CD14-positive monocyte (primary cell): ENCODE results near the gene NFE2L3. TPM values are rescaled to one million over a fixed set of nuclear protein-coding genes. Genes with fewer than 3 reads are reported as not detected.

Experiments
- DNase-seq, 3 donors: peaks; one replicate each; pipeline ENCODE4 v3.0.0-alpha.2; 2011 to 2022
- H2AFZ ChIP-seq: 2 replicates; pipeline ENCODE4 v1.6.0; 2012; ENCODE audit warnings: mild to moderate bottlenecking, low read depth, low read length, inconsistent platforms; ENCODE audit not compliant: insufficient read depth, poor library complexity, severe bottlenecking
- H3K27ac ChIP-seq, 2 donors: 1 replicate in 1 of 2; 2 replicates in 1 of 2; pipeline ENCODE4 v1.5.1; 2012 to 2013; ENCODE audit warnings: low read length in 2 of 2, control low read depth in 1 of 2, inconsistent platforms in 1 of 2, low read depth in 1 of 2, mild to moderate bottlenecking in 1 of 2
- H3K27me3 ChIP-seq, 2 donors: one replicate each; pipeline versions ENCODE4 v1.6.0 to v1.6.1; 2011 to 2013; ENCODE audit warnings: low read length in 2 of 2; ENCODE audit not compliant: control insufficient read depth in 2 of 2, insufficient read depth in 2 of 2
- H3K36me3 ChIP-seq, 2 donors: replicated peaks in 1 of 2; 1 replicate in 1 of 2; 2 replicates in 1 of 2; pipeline versions ENCODE4 v1.5.1 to v1.6.1; 2012 to 2013; ENCODE audit warnings: low read length in 2 of 2, control low read depth in 1 of 2, inconsistent platforms in 1 of 2, mild to moderate bottlenecking in 1 of 2; ENCODE audit not compliant: insufficient read depth in 2 of 2, control insufficient read depth in 1 of 2
- H3K4me1 ChIP-seq, 2 donors: 1 replicate in 1 of 2; 2 replicates in 1 of 2; pipeline versions ENCODE4 v1.5.1 to v1.6.1; 2012 to 2013; ENCODE audit warnings: low read length in 2 of 2, control low read depth in 1 of 2, inconsistent platforms in 1 of 2, mild to moderate bottlenecking in 1 of 2, moderate library complexity in 1 of 2; ENCODE audit not compliant: insufficient read depth in 2 of 2, control insufficient read depth in 1 of 2
- H3K4me2 ChIP-seq: replicated peaks from 2 replicates; pipeline ENCODE3; 2012; ENCODE audit warnings: low read length, moderate library complexity, mild to moderate bottlenecking; ENCODE audit not compliant: poor library complexity, severe bottlenecking; ENCODE audit errors: extremely low read depth
- H3K4me3 ChIP-seq, 3 experiments: fragments of 200-600 bp in 1 of 3; sonication (generic) in 1 of 3; replicated peaks in 1 of 3; 1 replicate in 2 of 3; 2 replicates in 1 of 3; pipeline ENCODE4 v1.5.1; 2011 to 2013; ENCODE audit warnings: low read length in 3 of 3, mild to moderate bottlenecking in 3 of 3, control low read depth in 2 of 3, low read depth in 2 of 3, inconsistent platforms in 1 of 3, moderate library complexity in 1 of 3
- H3K79me2 ChIP-seq: 2 replicates; pipeline ENCODE4 v1.6.0; 2012; ENCODE audit warnings: mild to moderate bottlenecking, control low read depth, inconsistent platforms, low read length, moderate library complexity; ENCODE audit not compliant: insufficient read depth
- H3K9ac ChIP-seq: 2 replicates; pipeline ENCODE4 v1.6.0; 2017; ENCODE audit warnings: low read length, mild to moderate bottlenecking; ENCODE audit not compliant: insufficient read depth, poor library complexity, severe bottlenecking
- H3K9me3 ChIP-seq, 2 donors: replicated peaks in 1 of 2; 1 replicate in 1 of 2; 2 replicates in 1 of 2; pipeline versions ENCODE4 v1.5.1 to v1.6.1; 2012 to 2013; ENCODE audit warnings: low read length in 2 of 2, control low read depth in 1 of 2; ENCODE audit not compliant: control insufficient read depth in 1 of 2, insufficient read depth in 1 of 2
- H4K20me1 ChIP-seq: 2 replicates; pipeline ENCODE4 v1.6.0; 2012; ENCODE audit warnings: mild to moderate bottlenecking, low read length, control low read depth, moderate library complexity; ENCODE audit not compliant: insufficient read depth
- H3K27ac Mint-ChIP-seq, 7 donors: one replicate each; pipeline ENCODE4 v1.8.0; 2020; ENCODE audit warnings: mild to moderate bottlenecking in 7 of 7, mixed read lengths in 7 of 7, moderate library complexity in 6 of 7, inconsistent platforms in 2 of 7
- H3K27me3 Mint-ChIP-seq, 3 donors: one replicate each; pipeline ENCODE4 v1.8.0; 2021 to 2022; ENCODE audit warnings: low read depth in 3 of 3, mild to moderate bottlenecking in 3 of 3, mixed read lengths in 3 of 3, moderate library complexity in 3 of 3, inconsistent platforms in 1 of 3
- H3K36me3 Mint-ChIP-seq, 2 donors: one replicate each; pipeline ENCODE4 v1.8.0; 2020; ENCODE audit warnings: mixed read lengths in 2 of 2, inconsistent platforms in 1 of 2, mild to moderate bottlenecking in 1 of 2
- H3K4me1 Mint-ChIP-seq: one replicate; pipeline ENCODE4 v1.8.0; 2020; ENCODE audit warnings: mild to moderate bottlenecking, mixed read lengths
- H3K4me3 Mint-ChIP-seq, 2 donors: one replicate each; pipeline ENCODE4 v1.8.0; 2020; ENCODE audit warnings: mild to moderate bottlenecking in 2 of 2, mixed read lengths in 2 of 2, moderate library complexity in 1 of 2
- H3K9me3 Mint-ChIP-seq, 7 donors: one replicate each; pipeline ENCODE4 v1.8.0; 2020 to 2022; ENCODE audit warnings: mixed read lengths in 7 of 7, mild to moderate bottlenecking in 6 of 7, moderate library complexity in 6 of 7, inconsistent platforms in 2 of 7
- WGBS: methylation state at CpG from one replicate; pipeline ENCODE4 v1.1.5; 2013; ENCODE audit warnings: missing lambda C conversion rate; ENCODE audit not compliant: insufficient coverage; 5-methylcytosine and 5-hydroxymethylcytosine counted together
- intact Hi-C, 2 donors: fragments of 100-400 bp; cut with micrococcal nuclease; formaldehyde crosslinking; loops; one replicate each; pipeline versions ENCODE4 v1.15.0 to v1.15.1; 2023
- polyA plus RNA-seq, 3 donors: library from polyadenylated mRNA; depleted of rRNA in 1 of 3; unstranded in 2 of 3; stranded (reverse) in 1 of 3; fragments of 300-500 nt in 2 of 3; fragments of >200 nt in 1 of 3; fragmentation: Illumina TruSeq in 2 of 3; gene quantifications; 1 replicate in 2 of 3; 2 replicates in 1 of 3; pipeline ENCODE4 v1.2.3, GENCODE V29; 2012 to 2021
- TF ChIP-seq, protein P1 (sequence below): fragments of 200-600 bp; IDR thresholded peaks from one replicate; pipeline ENCODE4 v1.8.0; 2022; ENCODE audit warnings: antibody characterized with exemption, mild to moderate bottlenecking

Gene NFE2L3
- polyA plus RNA-seq, 3 donors, result 4.4 to 17.2 (median 10.6) TPM

DNA sequence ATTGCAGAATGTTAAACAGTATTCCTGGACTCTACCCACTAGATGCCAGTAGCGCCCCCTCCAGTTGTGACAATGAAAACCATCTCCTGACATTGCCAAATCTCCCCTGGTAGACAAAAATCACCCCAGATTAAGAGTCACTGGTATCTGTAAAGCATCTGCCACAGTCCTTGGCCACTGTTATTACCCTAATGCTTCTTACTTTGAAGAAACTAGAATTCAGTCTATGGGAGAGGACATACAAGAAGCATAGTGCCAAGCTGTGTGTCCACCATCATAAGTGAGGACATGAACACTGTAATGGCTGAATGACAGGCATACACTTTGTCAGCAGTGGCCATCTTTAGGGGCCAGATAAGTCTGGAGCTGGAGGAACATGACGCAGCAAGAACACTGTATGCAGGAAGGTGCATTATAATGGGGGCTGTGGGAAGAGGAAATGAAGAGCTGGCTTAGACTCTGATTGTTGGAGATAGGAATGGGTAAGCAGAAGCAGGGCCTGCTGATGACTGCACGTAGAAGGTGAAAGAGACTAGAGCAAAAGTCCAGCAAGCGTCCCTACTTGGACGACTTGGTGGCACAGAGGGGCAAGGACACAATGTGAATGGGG is 82.0 kb downstream of the NFE2L3 start:
- H3K4me2 ChIP-seq, result no peak overlapping the region
- no peak for DNase-seq
- Mint-ChIP-seq H3K9me3 (peaks cover 0 to 2% (median 0%) of the 10 kb centered on the region in 7 donors), H3K27me3 (peaks cover 0 to 6% (median 0%) of the 10 kb centered on the region in 3 donors), H3K4me1 (peaks cover 27% of the 10 kb centered on the region), H3K36me3 (no peaks in the 10 kb centered on the region), H3K4me3 (no peak overlapping the region), H3K27ac (no peak overlapping the region)
- TF ChIP-seq, protein P1, sequence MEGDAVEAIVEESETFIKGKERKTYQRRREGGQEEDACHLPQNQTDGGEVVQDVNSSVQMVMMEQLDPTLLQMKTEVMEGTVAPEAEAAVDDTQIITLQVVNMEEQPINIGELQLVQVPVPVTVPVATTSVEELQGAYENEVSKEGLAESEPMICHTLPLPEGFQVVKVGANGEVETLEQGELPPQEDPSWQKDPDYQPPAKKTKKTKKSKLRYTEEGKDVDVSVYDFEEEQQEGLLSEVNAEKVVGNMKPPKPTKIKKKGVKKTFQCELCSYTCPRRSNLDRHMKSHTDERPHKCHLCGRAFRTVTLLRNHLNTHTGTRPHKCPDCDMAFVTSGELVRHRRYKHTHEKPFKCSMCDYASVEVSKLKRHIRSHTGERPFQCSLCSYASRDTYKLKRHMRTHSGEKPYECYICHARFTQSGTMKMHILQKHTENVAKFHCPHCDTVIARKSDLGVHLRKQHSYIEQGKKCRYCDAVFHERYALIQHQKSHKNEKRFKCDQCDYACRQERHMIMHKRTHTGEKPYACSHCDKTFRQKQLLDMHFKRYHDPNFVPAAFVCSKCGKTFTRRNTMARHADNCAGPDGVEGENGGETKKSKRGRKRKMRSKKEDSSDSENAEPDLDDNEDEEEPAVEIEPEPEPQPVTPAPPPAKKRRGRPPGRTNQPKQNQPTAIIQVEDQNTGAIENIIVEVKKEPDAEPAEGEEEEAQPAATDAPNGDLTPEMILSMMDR, result no peak
- 33% methylated on average over 5 of the region's 5 CpGs for WGBS
- H3K36me3 ChIP-seq, result no peaks in the 10 kb centered on the region
- no peaks in the 10 kb centered on the region for H3K27me3 ChIP-seq
- no peaks in the 10 kb centered on the region for H3K9me3 ChIP-seq
- no peaks in the 10 kb centered on the region for H3K79me2 ChIP-seq
- no peak overlapping the region for H3K27ac ChIP-seq
- no peak overlapping the region for H3K9ac ChIP-seq
- no peaks in the 10 kb centered on the region for H4K20me1 ChIP-seq
- no peak overlapping the region for H3K4me3 ChIP-seq
- H3K4me1 ChIP-seq, result peaks cover 5 to 10% of the 10 kb centered on the region in 2 donors
- H2AFZ ChIP-seq, result peak overlapping the region; percentile 25
- intact Hi-C loops, result no loop called here

Other genes starting within 250 kb of the NFE2L3 start
- 100 to 1,000 TPM; 249 to 391 (median 269) TPM for gene HNRNPA2B1, start 48.5 kb downstream of the NFE2L3 start, polyA plus RNA-seq
- 10 to 100 TPM; 48.1 to 78.1 (median 63.7) TPM for gene CBX3, start 49.5 kb downstream of the NFE2L3 start, polyA plus RNA-seq
- 100 to 1,000 TPM in 2 of 3 donors, 10 to 100 TPM in 1; 68.0 to 250 (median 219) TPM for gene SNX10, start 139.7 kb downstream of the NFE2L3 start, polyA plus RNA-seq